Bronchial epithelial cell (primary cell): ENCODE measurements around the gene BTG2. TPM values are rescaled to one million over a fixed set of nuclear protein-coding genes. Genes with fewer than 3 reads are reported as not detected.
"Not testable (repeated sequence)": the region's sequence is repeated elsewhere in the genome, so short reads cannot be mapped to it uniquely, and the experiment has no call there.

Experiments used
- DNase-seq: peaks from one replicate; pipeline ENCODE4 v3.0.0-alpha.2; 2010; ENCODE audit warnings: low read depth
- FAIRE-seq: peaks from 2 replicates; lab custom pipeline; 2011; peaks lifted over from hg19 to GRCh38; lab: Jason Lieb, UNC
- H3K27me3 ChIP-seq: 2 replicates; pipeline ENCODE4 v1.5.1; 2011; ENCODE audit warnings: low read length; ENCODE audit not compliant: control insufficient read depth, insufficient read depth
- H3K36me3 ChIP-seq: 2 replicates; pipeline ENCODE4 v1.5.1; 2011; ENCODE audit warnings: low read length; ENCODE audit not compliant: control insufficient read depth, insufficient read depth
- H3K4me3 ChIP-seq: 2 replicates; pipeline ENCODE4 v1.5.1; 2011; ENCODE audit warnings: mild to moderate bottlenecking, low read depth, low read length, control low read depth
- total RNA-seq: library from RNA; depleted of rRNA; stranded (reverse); fragments of >200 nt; gene quantifications from 2 replicates; pipeline ENCODE4 v1.2.1, GENCODE V29; 2014
- TF ChIP-seq, protein P1 (sequence below): IDR thresholded peaks from 2 replicates; pipeline ENCODE4 v1.5.1; 2011; ENCODE audit warnings: mild to moderate bottlenecking, moderate library complexity, low read length, control low read depth, inconsistent platforms; ENCODE audit not compliant: insufficient read depth, severe bottlenecking

Gene BTG2
- total RNA-seq: 12.9 and 25.9 TPM in 2 replicates

GRCh38 chr1:203304919-203305808 lies at the start of gene BTG2:
Gene BTG2, plus strand, starts transcription at chr1:203305519. Its CDS starts 88 bp downstream, at chr1:203305607.
- TF ChIP-seq, protein P1, sequence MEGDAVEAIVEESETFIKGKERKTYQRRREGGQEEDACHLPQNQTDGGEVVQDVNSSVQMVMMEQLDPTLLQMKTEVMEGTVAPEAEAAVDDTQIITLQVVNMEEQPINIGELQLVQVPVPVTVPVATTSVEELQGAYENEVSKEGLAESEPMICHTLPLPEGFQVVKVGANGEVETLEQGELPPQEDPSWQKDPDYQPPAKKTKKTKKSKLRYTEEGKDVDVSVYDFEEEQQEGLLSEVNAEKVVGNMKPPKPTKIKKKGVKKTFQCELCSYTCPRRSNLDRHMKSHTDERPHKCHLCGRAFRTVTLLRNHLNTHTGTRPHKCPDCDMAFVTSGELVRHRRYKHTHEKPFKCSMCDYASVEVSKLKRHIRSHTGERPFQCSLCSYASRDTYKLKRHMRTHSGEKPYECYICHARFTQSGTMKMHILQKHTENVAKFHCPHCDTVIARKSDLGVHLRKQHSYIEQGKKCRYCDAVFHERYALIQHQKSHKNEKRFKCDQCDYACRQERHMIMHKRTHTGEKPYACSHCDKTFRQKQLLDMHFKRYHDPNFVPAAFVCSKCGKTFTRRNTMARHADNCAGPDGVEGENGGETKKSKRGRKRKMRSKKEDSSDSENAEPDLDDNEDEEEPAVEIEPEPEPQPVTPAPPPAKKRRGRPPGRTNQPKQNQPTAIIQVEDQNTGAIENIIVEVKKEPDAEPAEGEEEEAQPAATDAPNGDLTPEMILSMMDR: no peak
- Histone ChIP-seq H3K36me3 (peaks cover 14% of the 10 kb centered on the region), H3K27me3 (no peaks in the 10 kb centered on the region), H3K4me3 (peak within 1 kb of the TSS; percentile 81)
- peak; percentile 80 for DNase-seq
- no peak for FAIRE-seq

GRCh38 chr1:203256636-203257035 lies 48.7 kb upstream of the BTG2 start:
- not testable (repeated sequence) for H3K36me3 ChIP-seq, FAIRE-seq, DNase-seq, H3K4me3 ChIP-seq, H3K27me3 ChIP-seq

- no peaks in the 10 kb centered on the region for H3K36me3 ChIP-seq
- no peaks in the 10 kb centered on the region for H3K27me3 ChIP-seq
- DNase-seq (no peak), FAIRE-seq (no peak)
- no peak overlapping the region for H3K4me3 ChIP-seq
- TF ChIP-seq, protein P1: no peak
Observed at GRCh38 chr1:203263496-203263895, 41.8 kb upstream of the BTG2 start.

DNA sequence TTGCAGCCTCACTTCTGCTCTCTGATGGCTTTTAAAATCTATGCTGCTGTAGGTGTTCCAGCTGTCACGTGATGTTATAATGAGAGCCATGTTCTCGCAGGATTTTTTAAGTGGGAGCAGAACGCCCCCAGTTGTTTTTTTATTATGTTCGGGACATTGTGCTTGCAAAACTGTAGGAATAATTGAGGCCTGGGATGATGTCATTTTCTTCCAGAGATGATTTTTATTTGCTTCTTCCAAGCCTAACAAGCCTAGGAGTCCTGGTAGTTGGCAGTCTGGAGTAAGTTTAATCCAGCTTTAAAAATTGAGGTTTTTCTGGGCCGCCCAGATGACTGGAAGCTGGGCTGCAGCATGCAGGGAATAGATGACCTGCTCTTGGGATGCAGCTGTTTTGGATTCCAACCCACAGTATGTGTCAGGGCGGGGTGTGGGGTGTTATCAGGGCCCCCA lies 41.2 kb upstream of the BTG2 start:
- Histone ChIP-seq H3K4me3 (no peak overlapping the region), H3K27me3 (no peaks in the 10 kb centered on the region), H3K36me3 (no peaks in the 10 kb centered on the region)
- TF ChIP-seq, protein P1: no peak
- DNase-seq (peak; percentile 49), FAIRE-seq (no peak)

DNA sequence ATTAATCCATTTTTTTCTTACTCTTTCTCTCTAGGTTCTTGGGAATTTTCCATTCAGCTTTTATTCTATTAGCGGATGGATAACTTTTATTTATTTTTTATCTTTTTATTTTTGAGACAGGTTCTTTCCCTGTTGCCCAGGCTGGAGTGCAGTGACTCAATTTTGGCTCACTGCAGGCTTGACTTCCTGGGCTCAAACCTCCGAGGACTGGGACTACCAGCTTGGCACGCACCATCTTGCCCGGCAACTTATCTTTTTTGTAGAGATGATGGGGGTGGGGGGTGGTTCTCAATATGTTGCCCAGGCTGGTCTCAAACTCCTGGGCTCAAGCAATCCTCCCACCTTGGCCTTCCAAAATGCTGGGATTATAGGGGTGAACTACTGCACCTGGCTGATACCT lies 39.8 kb upstream of the BTG2 start:
- DNase-seq (peak; percentile 75), FAIRE-seq (no peak)
- TF ChIP-seq, protein P1: no peak
- Histone ChIP-seq H3K27me3 (no peaks in the 10 kb centered on the region), H3K36me3 (no peaks in the 10 kb centered on the region), H3K4me3 (no peak overlapping the region)

- H3K4me3 ChIP-seq, FAIRE-seq, H3K36me3 ChIP-seq, H3K27me3 ChIP-seq, DNase-seq: not testable (repeated sequence)
Observed at GRCh38 chr1:203266140-203266539, 39.2 kb upstream of the BTG2 start.
